HG02870 (cell line): ENCODE data around the gene LILRA2.
"Not testable (repeated sequence)": the region's sequence is repeated elsewhere in the genome, so short reads cannot be mapped to it uniquely, and the experiment has no call there.

ENCODE experiments used
- ATAC-seq: cut with Tn5 transposase; IDR thresholded peaks from one replicate; pipeline ENCODE4 v1.9.1; 2021; ENCODE audit warnings: mild to moderate bottlenecking, moderate library complexity; ENCODE audit not compliant: unreplicated experiment

LILRA2 gene

GRCh38 chr19:54570316-54570715 is 3.3 kb upstream of the LILRA2 start:
- ATAC-seq = no peak

DNA sequence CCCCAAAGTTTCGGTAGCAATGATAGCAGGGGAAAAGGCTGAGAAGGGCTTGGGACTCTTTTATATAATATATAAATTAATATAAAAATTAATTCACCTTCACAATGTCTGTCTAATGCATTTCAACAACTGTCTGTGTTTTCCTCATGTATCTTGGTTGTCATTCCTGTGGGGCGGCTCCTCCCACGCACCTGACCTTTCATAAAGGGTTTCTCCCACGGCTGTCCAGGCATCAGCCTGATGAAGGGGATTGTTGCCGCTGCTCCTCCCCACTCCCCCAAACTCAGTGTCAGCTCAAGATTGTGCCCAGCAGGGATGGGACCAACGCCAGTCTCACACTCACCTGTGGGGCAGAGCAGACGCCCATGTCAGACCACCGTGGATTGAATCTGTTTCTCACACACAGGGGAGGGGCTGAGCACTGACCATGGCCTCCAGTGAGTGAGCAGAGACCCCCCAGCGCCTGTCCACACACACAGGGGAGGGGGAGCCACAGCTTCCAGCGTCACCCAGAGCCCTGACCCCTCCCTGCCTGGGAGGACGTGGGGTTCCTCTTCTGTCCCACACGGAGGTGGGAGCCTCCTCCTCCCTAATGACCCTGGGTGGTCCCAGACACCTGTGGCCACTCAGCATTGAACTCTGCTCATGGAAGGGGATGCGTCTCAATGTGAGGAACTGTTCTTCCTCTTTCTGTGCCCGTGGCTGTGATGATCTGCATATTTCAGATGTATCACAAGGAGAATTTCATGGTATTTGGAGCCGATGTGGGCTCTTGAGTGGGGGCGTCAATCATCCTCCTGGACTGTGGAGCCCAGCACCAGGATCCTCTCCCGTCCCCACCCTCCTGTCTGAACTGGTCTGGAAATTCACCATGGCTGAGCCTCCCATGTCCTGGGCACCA is 1.6 kb upstream of the LILRA2 start:
- ATAC-seq = not testable (repeated sequence)

GRCh38 chr19:54572696-54573311 is 786 bp upstream of the LILRA2 start:
- no peak for ATAC-seq

DNA sequence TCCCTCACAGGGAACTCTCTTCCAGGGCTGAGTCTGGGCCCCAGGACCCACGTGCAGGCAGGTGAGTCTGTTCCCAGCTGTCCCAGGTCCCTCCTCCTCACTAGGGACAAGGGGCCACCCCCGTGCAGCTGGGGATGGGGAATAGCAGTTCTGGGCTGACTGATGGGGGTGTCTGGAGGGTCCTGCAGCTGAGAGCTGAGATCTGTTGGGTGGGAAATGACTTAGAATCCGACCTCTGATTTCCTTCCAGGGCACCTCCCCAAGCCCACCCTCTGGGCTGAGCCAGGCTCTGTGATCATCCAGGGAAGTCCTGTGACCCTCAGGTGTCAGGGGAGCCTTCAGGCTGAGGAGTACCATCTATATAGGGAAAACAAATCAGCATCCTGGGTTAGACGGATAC is 461 bp downstream of the LILRA2 start:
- no peak for ATAC-seq

- no peak for ATAC-seq
Measured at GRCh38 chr19:54574527-54575056, 1.0 kb downstream of the LILRA2 start.

DNA sequence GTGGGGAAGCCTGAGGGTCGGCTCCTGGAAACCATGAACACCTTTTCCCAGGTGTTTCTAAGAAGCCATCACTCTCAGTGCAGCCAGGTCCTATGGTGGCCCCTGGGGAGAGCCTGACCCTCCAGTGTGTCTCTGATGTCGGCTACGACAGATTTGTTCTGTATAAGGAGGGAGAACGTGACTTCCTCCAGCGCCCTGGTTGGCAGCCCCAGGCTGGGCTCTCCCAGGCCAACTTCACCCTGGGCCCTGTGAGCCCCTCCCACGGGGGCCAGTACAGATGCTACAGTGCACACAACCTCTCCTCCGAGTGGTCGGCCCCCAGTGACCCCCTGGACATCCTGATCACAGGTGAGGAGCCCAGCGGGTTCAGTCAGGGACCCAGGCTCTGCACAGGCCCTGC is 1.6 kb downstream of the LILRA2 start:
- not testable (repeated sequence) for ATAC-seq

DNA sequence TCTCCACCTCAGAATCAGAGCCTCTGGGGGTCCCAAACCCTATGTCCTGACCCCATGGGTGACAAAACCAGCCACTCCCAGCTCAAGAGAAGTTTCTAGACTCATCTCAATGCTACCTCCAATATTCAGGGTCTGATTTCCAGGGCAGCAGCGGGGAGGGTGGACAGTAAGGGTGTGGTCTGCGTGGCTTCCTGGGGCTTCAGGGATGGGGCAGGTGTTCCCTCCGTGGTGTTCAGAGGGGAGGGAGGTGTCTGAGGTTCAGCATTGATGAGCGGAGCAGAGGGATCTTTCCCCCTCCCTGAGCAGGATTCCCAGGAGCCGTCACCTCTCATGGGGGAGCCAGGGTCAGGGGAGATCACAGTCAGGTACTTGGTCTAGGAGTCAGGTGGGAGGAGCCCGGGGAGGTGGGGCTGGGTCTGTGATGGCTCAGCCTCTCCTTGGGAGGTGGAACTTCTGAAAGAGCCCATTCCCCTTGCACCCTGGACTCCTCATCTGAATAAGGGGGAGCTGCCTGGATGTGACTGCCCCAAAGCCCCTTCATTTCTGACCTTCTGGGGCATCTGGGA is 2.9 kb downstream of the LILRA2 start:
- ATAC-seq = no peak

GRCh38 chr19:54577334-54577733 is 3.7 kb downstream of the LILRA2 start:
- no peak for ATAC-seq

DNA sequence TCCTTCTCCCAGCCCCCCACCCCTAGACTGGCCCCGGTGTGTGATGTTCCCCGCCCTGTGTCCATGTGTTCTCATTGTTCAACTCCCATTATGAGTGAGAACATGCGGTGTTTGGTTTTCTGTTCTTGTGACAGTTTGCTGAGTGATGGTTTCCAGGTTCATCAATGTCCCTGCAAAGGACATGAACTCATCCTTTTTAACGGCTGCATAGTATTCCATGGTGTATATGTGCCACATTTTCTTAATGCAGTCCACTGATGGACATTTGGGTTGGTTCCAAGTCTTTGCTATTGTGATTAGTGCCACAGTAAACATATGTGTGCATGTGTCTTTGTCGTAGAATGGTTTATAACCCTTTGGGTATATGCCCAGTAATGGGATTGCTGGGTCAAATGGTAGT is 4.7 kb downstream of the LILRA2 start:
- not testable (repeated sequence) for ATAC-seq

- no peak for ATAC-seq
Measured at GRCh38 chr19:54586397-54586796, 12.8 kb downstream of the LILRA2 start.

- ATAC-seq = no peak
Measured at GRCh38 chr19:54587026-54587425, 13.4 kb downstream of the LILRA2 start.

DNA sequence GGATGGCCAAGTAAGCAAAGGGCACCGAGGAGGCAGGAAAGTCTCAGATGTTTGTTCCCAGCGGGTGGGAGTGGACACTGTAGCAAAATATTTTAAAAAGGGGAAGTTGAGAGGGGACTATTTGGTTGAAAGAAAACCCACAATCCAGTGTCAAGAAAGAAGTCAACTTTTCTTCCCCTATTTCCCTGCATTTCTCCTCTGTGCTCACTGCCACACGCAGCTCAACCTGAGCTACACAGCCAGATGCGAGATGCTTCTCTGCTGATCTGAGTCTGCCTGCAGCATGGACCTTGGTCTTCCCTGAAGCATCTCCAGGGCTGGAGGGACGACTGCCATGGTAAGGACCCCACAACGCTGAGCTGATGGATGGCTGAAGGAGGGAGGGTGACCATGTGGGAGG is 19.9 kb downstream of the LILRA2 start, which contains the start of gene LILRA1:
Gene LILRA1 (plus strand): TSS at position 188 of the 400 bp plus-strand sequence. CDS start 613 bp downstream, outside the sequence.
- not testable (repeated sequence) for ATAC-seq

GRCh38 chr19:54593931-54594626 is 20.5 kb downstream of the LILRA2 start:
- not testable (repeated sequence) for ATAC-seq

- ATAC-seq = no peak
Measured at GRCh38 chr19:54594737-54595136, 21.1 kb downstream of the LILRA2 start.

DNA sequence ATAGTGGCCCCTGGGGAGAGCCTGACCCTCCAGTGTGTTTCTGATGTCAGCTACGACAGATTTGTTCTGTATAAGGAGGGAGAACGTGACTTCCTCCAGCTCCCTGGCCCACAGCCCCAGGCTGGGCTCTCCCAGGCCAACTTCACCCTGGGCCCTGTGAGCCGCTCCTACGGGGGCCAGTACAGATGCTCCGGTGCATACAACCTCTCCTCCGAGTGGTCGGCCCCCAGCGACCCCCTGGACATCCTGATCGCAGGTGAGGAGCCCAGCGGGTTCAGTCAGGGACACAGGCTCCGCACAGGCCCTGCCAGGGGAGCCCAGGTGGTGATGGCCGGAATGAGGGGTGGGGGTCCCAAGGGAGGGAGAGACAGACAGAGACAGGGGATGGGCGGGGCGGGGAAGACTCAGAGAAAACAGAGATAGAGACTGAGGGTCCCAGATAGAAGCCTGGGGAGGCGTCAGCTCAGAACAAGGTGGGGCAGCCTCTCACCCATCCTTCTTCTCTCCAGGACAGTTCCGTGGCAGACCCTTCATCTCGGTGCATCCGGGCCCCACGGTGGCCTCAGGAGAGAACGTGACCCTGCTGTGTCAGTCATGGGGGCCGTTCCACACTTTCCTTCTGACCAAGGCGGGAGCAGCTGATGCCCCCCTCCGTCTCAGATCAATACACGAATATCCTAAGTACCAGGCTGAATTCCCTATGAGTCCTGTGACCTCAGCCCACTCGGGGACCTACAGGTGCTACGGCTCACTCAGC is 22.3 kb downstream of the LILRA2 start:
- not testable (repeated sequence) for ATAC-seq

- no peak for ATAC-seq
Measured at GRCh38 chr19:54600212-54600611, 26.6 kb downstream of the LILRA2 start.

- ATAC-seq = no peak
Measured at GRCh38 chr19:54606230-54606629, 32.6 kb downstream of the LILRA2 start.

DNA sequence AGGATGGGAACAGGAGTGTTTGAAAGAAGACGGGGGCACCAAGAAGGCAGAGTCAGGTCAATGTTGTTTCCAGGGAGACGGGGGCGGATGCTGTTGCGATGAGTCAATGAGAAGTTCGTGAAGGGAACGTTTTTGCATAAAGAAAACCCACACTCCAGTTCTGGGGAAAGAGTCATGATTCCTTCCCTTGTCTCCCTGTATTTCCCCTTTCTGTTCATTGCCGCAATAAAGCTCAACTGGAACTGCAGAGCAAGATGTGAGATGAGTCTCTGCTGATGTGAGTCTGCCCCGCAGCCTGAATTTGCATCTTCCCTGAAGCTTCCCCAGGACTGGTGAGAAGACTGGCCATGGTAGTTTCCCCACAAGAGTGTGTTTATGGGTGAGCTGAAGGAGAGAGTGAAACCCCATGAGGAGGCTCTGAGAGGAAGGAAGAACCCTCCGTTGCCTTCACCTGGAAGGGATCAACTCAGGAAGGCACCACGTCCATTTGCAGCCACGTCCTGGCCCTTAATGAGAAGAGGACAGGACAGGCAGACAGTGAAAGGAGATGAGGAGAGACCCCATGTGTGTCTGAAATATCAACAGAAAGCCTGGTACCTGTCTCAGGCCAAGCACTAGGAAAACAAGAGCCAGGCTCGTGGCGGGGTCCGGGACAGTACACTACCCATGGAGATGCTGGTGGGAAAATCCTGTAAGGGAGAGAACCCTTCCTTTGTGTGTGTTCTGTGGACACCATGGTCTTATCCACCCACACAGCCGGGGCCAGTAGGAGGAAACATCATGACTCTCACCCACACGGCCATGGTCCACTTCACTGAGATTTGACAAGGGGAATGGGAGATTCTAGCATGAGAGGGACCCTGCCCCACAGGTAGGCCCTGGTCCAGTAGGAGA is 33.5 kb downstream of the LILRA2 start:
- peak; percentile 66 for ATAC-seq

GRCh38 chr19:54607785-54608150 is 34.2 kb downstream of the LILRA2 start:
- ATAC-seq = no peak
